ENCODE measurements around the gene PIGC.
A peak's percentile ranks its signal among the peaks of the same experiment; 100 is the strongest.

GRCh38 chr1:172443666-172444453, at the start of gene PIGC:
- TF ChIP-seq ZNF274 (IDR thresholded peaks at IDR 0.05; ENCODE audit: low read depth, low read length) (no peak), YY1 (IDR thresholded peaks at IDR 0.05; ENCODE audit: insufficient read depth, insufficient read length) (peak; percentile 14)
